Naive thymus-derived CD4-positive, alpha-beta T cell (primary cell): ENCODE measurements around the gene ANXA11. TPM values are rescaled to one million over a fixed set of nuclear protein-coding genes. Genes with fewer than 3 reads are reported as not detected.

Source experiments
- ATAC-seq: fragments of 150-1000 bp; cut with Tn5 transposase; 2 replicates; pipeline ENCODE4 v1.10.0; 2021; ENCODE audit warnings: mild to moderate bottlenecking, moderate library complexity
- CTCF ChIA-PET: fragments of 350-600 bp; sonication (Branson Sonifier 250); formaldehyde crosslinking; loops from one replicate; lab custom pipeline; 2021; ENCODE audit warnings: antibody characterized with exemption; lab: Charles Lee
- POLR2A ChIA-PET: fragments of 350-600 bp; sonication (Branson Sonifier 250); formaldehyde crosslinking; loops from one replicate; lab custom pipeline; 2021; ENCODE audit warnings: antibody characterized with exemption, inconsistent platforms; lab: Charles Lee
- DNase-seq, 9 donors: peaks; one replicate each; pipeline versions ENCODE4 v3.0.0 to v3.0.0-alpha.2; 2020 to 2022; ENCODE audit warnings: mixed read lengths in 1 of 9
- H3K27ac ChIP-seq: one replicate; pipeline ENCODE4 v1.7.0; 2013; ENCODE audit warnings: mild to moderate bottlenecking, low read depth, low read length, moderate library complexity
- H3K27me3 ChIP-seq, 2 donors: one replicate each; pipeline ENCODE4 v1.7.0; 2013; ENCODE audit warnings: low read length in 2 of 2, mild to moderate bottlenecking in 2 of 2, moderate library complexity in 2 of 2; ENCODE audit not compliant: control insufficient read depth in 2 of 2, insufficient read depth in 2 of 2
- H3K36me3 ChIP-seq, 3 experiments: 1 replicate in 2 of 3; 2 replicates in 1 of 3; pipeline ENCODE4 v1.7.0; 2013; ENCODE audit warnings: low read length in 3 of 3, mild to moderate bottlenecking in 3 of 3, moderate library complexity in 1 of 3; ENCODE audit not compliant: insufficient read depth in 3 of 3, control insufficient read depth in 2 of 3
- H3K4me1 ChIP-seq, 2 donors: one replicate each; pipeline ENCODE4 v1.7.0; 2013; ENCODE audit warnings: low read length in 2 of 2, mild to moderate bottlenecking in 2 of 2, moderate library complexity in 1 of 2; ENCODE audit not compliant: control insufficient read depth in 2 of 2, insufficient read depth in 2 of 2
- H3K4me3 ChIP-seq: 2 replicates; pipeline ENCODE4 v1.7.0; 2013; ENCODE audit warnings: mild to moderate bottlenecking, low read length
- H3K9me3 ChIP-seq, 3 experiments: 1 replicate in 2 of 3; 2 replicates in 1 of 3; pipeline ENCODE4 v1.7.0; 2013; ENCODE audit warnings: low read length in 3 of 3; ENCODE audit not compliant: control insufficient read depth in 2 of 3
- H3K27ac Mint-ChIP-seq, 9 donors: one replicate each; pipeline ENCODE4 v1.8.0; 2020 to 2022; ENCODE audit warnings: mixed read lengths in 9 of 9, mild to moderate bottlenecking in 8 of 9, moderate library complexity in 5 of 9, inconsistent platforms in 2 of 9
- H3K27me3 Mint-ChIP-seq, 5 donors: one replicate each; pipeline ENCODE4 v1.8.0; 2021 to 2022; ENCODE audit warnings: mixed read lengths in 5 of 5, mild to moderate bottlenecking in 1 of 5
- H3K36me3 Mint-ChIP-seq, 5 donors: one replicate each; pipeline ENCODE4 v1.8.0; 2020 to 2022; ENCODE audit warnings: mixed read lengths in 5 of 5, mild to moderate bottlenecking in 3 of 5, inconsistent platforms in 1 of 5
- H3K4me1 Mint-ChIP-seq, 7 donors: one replicate each; pipeline ENCODE4 v1.8.0; 2020 to 2022; ENCODE audit warnings: mixed read lengths in 7 of 7, mild to moderate bottlenecking in 3 of 7, inconsistent platforms in 1 of 7
- H3K4me3 Mint-ChIP-seq, 10 donors: one replicate each; pipeline ENCODE4 v1.8.0; 2020 to 2022; ENCODE audit warnings: mild to moderate bottlenecking in 10 of 10, mixed read lengths in 10 of 10, moderate library complexity in 6 of 10, inconsistent platforms in 2 of 10
- H3K9me3 Mint-ChIP-seq, 11 donors: one replicate each; pipeline ENCODE4 v1.8.0; 2020 to 2022; ENCODE audit warnings: mixed read lengths in 11 of 11, mild to moderate bottlenecking in 4 of 11, inconsistent platforms in 1 of 11, moderate library complexity in 1 of 11
- intact Hi-C, 2 donors: fragments of 100-400 bp; cut with micrococcal nuclease; formaldehyde crosslinking; loops; one replicate each; pipeline ENCODE4 v1.15.1; 2023
- polyA plus RNA-seq, 2 donors: library from polyadenylated mRNA; unstranded; fragments of 300-500 nt; fragmentation: Illumina TruSeq; gene quantifications; one replicate each; pipeline ENCODE4 v1.2.3, GENCODE V29; 2021
- total RNA-seq, 6 experiments: library from RNA in 5 of 6; stranded (reverse) in 5 of 6; gene quantifications; 1 replicate in 5 of 6; 2 replicates in 1 of 6; pipeline ENCODE4 v1.2.3 and lab custom pipeline; 2021 to 2026

The ANXA11 gene
- total and polyA plus RNA-seq, 7 experiments from 2014 or later = 189 to 278 (median 231) TPM

GRCh38 chr10:80158126-80158525 is 47.2 kb downstream of the ANXA11 start:
- POLR2A ChIA-PET = interaction anchor here (1.0 kb wide), 1 partner anchor 30 kb away, joined by 3 read pairs; no protein-coding TSS in a partner anchor
- H3K27ac Mint-ChIP-seq = peak overlapping the region in 6 of 9 donors; percentile 32 to 59 (median 48)

GRCh38 chr10:80157561-80157960 is 47.8 kb downstream of the ANXA11 start:
- H3K4me3 ChIP-seq = no peak overlapping the region
- H3K27ac Mint-ChIP-seq = peak overlapping the region in 2 of 9 donors; percentile 43 to 54
- CTCF ChIA-PET = interaction anchor here (1.1 kb wide), 1 partner anchor 64 kb away, joined by 3 read pairs; no protein-coding TSS in a partner anchor
- H3K36me3 Mint-ChIP-seq = peaks cover 26 to 82% (median 53%) of the 10 kb centered on the region in 5 donors
- H3K4me1 ChIP-seq = no peaks in the 10 kb centered on the region
- DNase-seq = no peak
- peaks cover 0 to 36% (median 3%) of the 10 kb centered on the region in 7 donors for H3K4me1 Mint-ChIP-seq
- H3K9me3 Mint-ChIP-seq = peaks cover 0 to 2% (median 0%) of the 10 kb centered on the region in 11 donors
- intact Hi-C loops = no loop called here
- H3K27me3 ChIP-seq = no peaks in the 10 kb centered on the region
- H3K27ac ChIP-seq = no peak overlapping the region
- no peaks in the 10 kb centered on the region for H3K9me3 ChIP-seq
- POLR2A ChIA-PET = interaction anchor here (0.7 kb wide), 1 partner anchor 45 kb away, joined by 3 read pairs; no protein-coding TSS in a partner anchor
- no peak overlapping the region for H3K4me3 Mint-ChIP-seq
- no peaks in the 10 kb centered on the region for H3K27me3 Mint-ChIP-seq
- no peak for ATAC-seq
- H3K36me3 ChIP-seq = peaks cover 7 to 100% (median 43%) of the 10 kb centered on the region in 3 experiments

More at GRCh38 chr10:80158126-80158525, 47.2 kb downstream of the ANXA11 start:
- H3K4me3 ChIP-seq = no peak overlapping the region
- no peak for DNase-seq
- no peaks in the 10 kb centered on the region for H3K27me3 ChIP-seq
- intact Hi-C loops = no loop called here
- peaks cover 10 to 100% (median 47%) of the 10 kb centered on the region in 3 experiments for H3K36me3 ChIP-seq
- Mint-ChIP-seq H3K27me3 (no peaks in the 10 kb centered on the region), H3K36me3 (peaks cover 25 to 80% (median 50%) of the 10 kb centered on the region in 5 donors), H3K9me3 (no peaks in the 10 kb centered on the region), H3K4me1 (peaks cover 0 to 33% (median 3%) of the 10 kb centered on the region in 7 donors), H3K4me3 (peak overlapping the region in 1 of 10 donors; percentile 9)
- H3K9me3 ChIP-seq = no peaks in the 10 kb centered on the region
- CTCF ChIA-PET = interaction anchor here (1.1 kb wide), 1 partner anchor 64 kb away, joined by 3 read pairs; no protein-coding TSS in a partner anchor
- ATAC-seq = no peak
- H3K27ac ChIP-seq = no peak overlapping the region
- no peaks in the 10 kb centered on the region for H3K4me1 ChIP-seq

GRCh38 chr10:80156216-80156615 is 49.1 kb downstream of the ANXA11 start:
- peaks cover 24 to 89% (median 61%) of the 10 kb centered on the region in 5 donors for H3K36me3 Mint-ChIP-seq
- no peak overlapping the region for H3K4me3 Mint-ChIP-seq
- peaks cover 0 to 3% (median 0%) of the 10 kb centered on the region in 11 donors for H3K9me3 Mint-ChIP-seq
- peaks cover 0 to 34% (median 3%) of the 10 kb centered on the region in 7 donors for H3K4me1 Mint-ChIP-seq
- no peaks in the 10 kb centered on the region for H3K27me3 ChIP-seq
- no peak overlapping the region for H3K4me3 ChIP-seq
- ATAC-seq (no peak), DNase-seq (no peak)
- peaks cover 7 to 100% (median 35%) of the 10 kb centered on the region in 3 experiments for H3K36me3 ChIP-seq
- H3K27me3 Mint-ChIP-seq = no peaks in the 10 kb centered on the region
- no peaks in the 10 kb centered on the region for H3K9me3 ChIP-seq
- CTCF ChIA-PET = no interaction called here
- POLR2A ChIA-PET = no interaction called here
- no peak overlapping the region for H3K27ac ChIP-seq
- intact Hi-C loops = no loop called here
- H3K4me1 ChIP-seq = no peaks in the 10 kb centered on the region
- peak overlapping the region in 7 of 9 donors; percentile 47 to 79 (median 49) for H3K27ac Mint-ChIP-seq

GRCh38 chr10:80155696-80156215 is 49.6 kb downstream of the ANXA11 start:
- intact Hi-C loops = no loop called here
- Mint-ChIP-seq H3K36me3 (peaks cover 24 to 92% (median 63%) of the 10 kb centered on the region in 5 donors), H3K27me3 (no peaks in the 10 kb centered on the region), H3K4me3 (peak overlapping the region in 1 of 10 donors; percentile 12), H3K27ac (peak overlapping the region in 7 of 9 donors; percentile 11 to 79 (median 49)), H3K9me3 (peaks cover 0 to 6% (median 0%) of the 10 kb centered on the region in 11 donors), H3K4me1 (peaks cover 0 to 36% (median 3%) of the 10 kb centered on the region in 7 donors)
- H3K36me3 ChIP-seq = peaks cover 7 to 100% (median 32%) of the 10 kb centered on the region in 3 experiments
- DNase-seq (no peak), ATAC-seq (no peak)
- POLR2A ChIA-PET = no interaction called here
- CTCF ChIA-PET = no interaction called here
- no peak overlapping the region for H3K27ac ChIP-seq
- no peaks in the 10 kb centered on the region for H3K9me3 ChIP-seq
- no peaks in the 10 kb centered on the region for H3K4me1 ChIP-seq
- no peaks in the 10 kb centered on the region for H3K27me3 ChIP-seq
- H3K4me3 ChIP-seq = no peak overlapping the region

GRCh38 chr10:80154978-80155695 is 50.2 kb downstream of the ANXA11 start:
- H3K27ac Mint-ChIP-seq = peak overlapping the region in 7 of 9 donors; percentile 11 to 56 (median 35)
- ATAC-seq (no peak), DNase-seq (no peak)
- peaks cover 0 to 12% (median 5%) of the 10 kb centered on the region in 11 donors for H3K9me3 Mint-ChIP-seq
- Histone ChIP-seq H3K27ac (no peak overlapping the region), H3K36me3 (peaks cover 7 to 100% (median 32%) of the 10 kb centered on the region in 3 experiments), H3K9me3 (peaks cover 0 to 3% (median 0%) of the 10 kb centered on the region in 3 experiments), H3K4me3 (no peak overlapping the region), H3K4me1 (no peaks in the 10 kb centered on the region), H3K27me3 (no peaks in the 10 kb centered on the region)
- POLR2A ChIA-PET = no interaction called here
- intact Hi-C loops = no loop called here
- H3K36me3 Mint-ChIP-seq = peaks cover 24 to 97% (median 64%) of the 10 kb centered on the region in 5 donors
- no peak overlapping the region for H3K4me3 Mint-ChIP-seq
- CTCF ChIA-PET = interaction anchor here (0.7 kb wide), 2 partner anchors 12 to 186 kb away, joined by 3 to 6 read pairs; no protein-coding TSS in a partner anchor
- no peaks in the 10 kb centered on the region for H3K27me3 Mint-ChIP-seq
- H3K4me1 Mint-ChIP-seq = peaks cover 0 to 36% (median 3%) of the 10 kb centered on the region in 7 donors

- intact Hi-C loops = no loop called here
- peaks cover 0 to 6% (median 0%) of the 10 kb centered on the region in 3 experiments for H3K9me3 ChIP-seq
- ATAC-seq (no peak), DNase-seq (no peak)
- CTCF ChIA-PET = interaction anchor here (0.7 to 1.4 kb wide), 4 partner anchors 12 to 187 kb away, joined by 3 to 6 read pairs (median 4); no protein-coding TSS in a partner anchor
- no peak overlapping the region for H3K4me3 Mint-ChIP-seq
- no peaks in the 10 kb centered on the region for H3K4me1 ChIP-seq
- peaks cover 0 to 30% (median 3%) of the 10 kb centered on the region in 7 donors for H3K4me1 Mint-ChIP-seq
- no peak overlapping the region for H3K27ac ChIP-seq
- H3K36me3 ChIP-seq = peaks cover 7 to 100% (median 32%) of the 10 kb centered on the region in 3 experiments
- peak overlapping the region in 6 of 9 donors; percentile 15 to 74 (median 44) for H3K27ac Mint-ChIP-seq
- no peak overlapping the region for H3K4me3 ChIP-seq
- H3K36me3 Mint-ChIP-seq = peaks cover 21 to 94% (median 68%) of the 10 kb centered on the region in 5 donors
- H3K27me3 Mint-ChIP-seq = no peaks in the 10 kb centered on the region
- POLR2A ChIA-PET = no interaction called here
- H3K27me3 ChIP-seq = no peaks in the 10 kb centered on the region
- peaks cover 0 to 18% (median 5%) of the 10 kb centered on the region in 11 donors for H3K9me3 Mint-ChIP-seq
Measured at GRCh38 chr10:80154626-80154977, 50.7 kb downstream of the ANXA11 start.
